ENCODE results near the gene HYI.
"Not testable (repeated sequence)": the region's sequence is repeated elsewhere in the genome, so short reads cannot be mapped to it uniquely, and the experiment has no call there.

Gene HYI

DNA sequence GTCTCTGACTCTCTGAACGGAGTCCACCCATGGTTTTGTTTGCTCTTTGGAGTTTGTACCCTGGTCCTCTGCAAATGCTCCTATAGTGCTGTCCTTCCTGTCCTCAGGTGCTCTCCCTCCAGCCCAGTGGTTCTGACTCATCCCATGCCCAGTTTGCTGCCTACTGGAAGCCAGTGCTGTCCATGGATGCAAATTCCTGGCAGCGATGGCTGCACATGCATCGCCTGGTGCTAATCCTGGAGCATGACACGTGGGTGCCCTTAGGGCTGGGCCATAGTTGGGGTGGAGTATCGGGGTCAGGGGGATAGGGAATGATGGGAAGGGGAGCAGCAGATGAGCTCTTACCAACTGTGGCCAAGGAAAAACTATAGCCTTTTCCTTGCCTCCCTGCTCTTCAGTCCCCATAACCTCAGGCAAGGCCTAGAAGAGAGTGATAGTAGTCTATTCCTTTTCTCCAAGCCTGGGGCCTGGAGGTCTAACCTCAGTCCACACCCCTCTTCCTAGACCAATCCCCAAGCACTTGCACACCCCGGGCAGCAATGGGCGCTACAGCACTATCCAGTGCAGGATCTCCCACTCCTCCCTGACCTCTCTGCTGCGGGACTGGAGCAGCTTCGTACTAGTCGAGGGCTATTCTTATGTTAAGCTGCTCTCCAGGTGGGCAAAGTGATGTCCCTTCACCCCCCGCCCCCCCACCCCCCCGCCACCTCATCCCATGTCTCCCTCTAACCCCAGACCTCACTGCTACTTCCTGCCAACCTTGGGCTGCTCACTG, 31.6 kb downstream of the HYI start:
- FAIRE-seq (no peak), DNase-seq (ENCODE audit: insufficient read length, low spot score) (no peak)
- no peak for TF ChIP-seq PAX5 (IDR thresholded peaks at IDR 0.05; ENCODE audit: insufficient read depth, low read length, severe bottlenecking)
- TF ChIP-seq SPI1 (IDR thresholded peaks at IDR 0.05; ENCODE audit: low read depth, low read length) = no peak
- TF ChIP-seq POU2F2 (IDR thresholded peaks at IDR 0.05; ENCODE audit: low read depth, low read length) = no peak

DNA sequence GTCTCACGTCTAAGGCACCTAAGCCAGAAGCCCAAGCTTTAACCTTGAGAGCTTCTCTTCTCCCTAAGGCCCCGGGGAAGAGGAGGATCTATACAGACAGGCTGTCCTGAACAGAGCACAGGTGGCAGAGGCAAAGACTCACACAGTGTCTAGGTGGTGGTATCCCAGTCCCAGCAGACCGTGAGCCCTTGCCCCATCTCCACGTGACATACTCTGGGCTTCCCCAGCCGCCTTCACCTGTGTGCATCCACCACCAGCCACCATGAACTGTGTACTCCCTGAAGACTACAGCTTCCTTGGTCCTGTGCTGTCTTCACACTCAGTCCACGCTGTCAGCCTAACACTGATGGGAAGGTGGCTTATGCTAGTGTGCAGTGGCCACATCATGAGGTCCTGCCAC, 32.3 kb downstream of the HYI start:
- FAIRE-seq = no peak
- TF ChIP-seq POLR2AphosphoS5 (IDR thresholded peaks at IDR 0.05; ENCODE audit: low read depth, low read length) = no peak
- TF ChIP-seq POLR2A (IDR thresholded peaks at IDR 0.05; ENCODE audit: low read depth, low read length) = no peak
- no peak for TF ChIP-seq SPI1 (IDR thresholded peaks at IDR 0.05; ENCODE audit: low read depth, low read length)
- no peak for TF ChIP-seq POU2F2 (IDR thresholded peaks at IDR 0.05; ENCODE audit: low read depth, low read length)
- TF ChIP-seq PAX5 (IDR thresholded peaks at IDR 0.05; ENCODE audit: insufficient read depth, low read length, severe bottlenecking) = no peak
- no peak for TF ChIP-seq TAF1 (IDR thresholded peaks at IDR 0.05; ENCODE audit: low read depth, low read length)

DNA sequence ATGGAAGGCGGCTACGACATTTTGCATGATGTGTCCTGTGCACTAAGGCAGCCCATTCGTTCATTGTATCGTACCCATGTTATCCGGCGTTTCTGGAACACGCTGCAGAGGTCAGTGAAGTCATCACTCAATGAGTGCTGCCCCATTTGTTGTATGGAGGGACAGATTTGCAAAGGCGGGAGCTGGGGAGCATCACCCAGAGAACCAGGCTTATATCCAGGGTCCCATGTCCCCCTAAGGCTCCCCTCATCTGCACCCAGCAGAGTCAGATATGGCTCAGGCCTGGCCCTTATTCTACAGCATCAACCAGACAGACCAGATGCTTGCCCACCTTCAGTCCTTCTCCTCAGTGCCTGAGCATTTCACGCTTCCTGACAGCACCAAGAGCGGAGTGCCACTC, 32.9 kb downstream of the HYI start:
- no peak for FAIRE-seq
- DNase-seq (ENCODE audit: insufficient read length, low spot score) = no peak

More for the DNA sequence above, 32.3 kb downstream of the HYI start:
- DNase-seq (ENCODE audit: insufficient read length, low spot score) = no peak

DNA sequence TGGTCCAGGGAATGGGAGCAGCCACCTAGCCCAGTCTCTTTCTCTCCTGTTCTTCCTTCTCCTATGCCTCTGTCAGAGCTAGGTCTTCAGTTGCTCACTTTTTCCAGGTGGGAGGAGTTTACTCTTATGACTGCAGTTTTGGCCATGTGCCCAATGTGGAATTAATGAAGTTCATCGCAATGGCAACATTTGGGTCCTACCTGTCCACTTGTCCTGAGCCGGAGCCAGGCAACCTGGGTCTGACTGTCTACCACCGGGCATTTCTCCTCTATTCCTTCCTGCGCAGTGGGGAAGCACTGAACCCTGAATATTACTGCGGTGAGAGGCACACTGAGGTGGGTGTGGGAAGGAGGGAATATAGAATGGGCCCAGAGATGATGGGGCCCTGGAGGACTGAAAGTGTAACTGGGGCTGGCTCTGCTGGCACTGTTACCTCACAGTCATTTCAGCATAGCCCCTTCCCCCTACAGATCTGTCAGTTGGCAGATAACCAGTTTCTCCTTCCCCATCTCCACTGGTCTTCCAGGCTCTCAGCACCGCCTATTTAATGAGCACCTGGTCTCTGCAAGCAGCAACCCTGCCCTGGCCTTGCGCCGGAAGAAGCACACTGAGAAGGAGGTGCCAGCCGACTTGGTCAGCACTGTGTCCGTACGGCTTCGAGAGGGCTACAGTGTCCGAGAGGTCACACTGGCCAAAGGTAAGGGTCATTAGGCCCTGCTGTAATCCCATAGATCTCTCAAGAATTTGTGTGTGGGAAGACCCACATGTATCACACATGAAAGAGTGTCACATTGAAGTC, 33.9 kb downstream of the HYI start:
- no peak for FAIRE-seq
- TF ChIP-seq POLR2A (IDR thresholded peaks at IDR 0.05; ENCODE audit: low read depth, low read length) (no peak), POLR2AphosphoS5 (IDR thresholded peaks at IDR 0.05; ENCODE audit: low read depth, low read length) (no peak), PAX5 (IDR thresholded peaks at IDR 0.05; ENCODE audit: insufficient read depth, low read length, severe bottlenecking) (no peak), SPI1 (IDR thresholded peaks at IDR 0.05; ENCODE audit: low read depth, low read length) (no peak), TAF1 (IDR thresholded peaks at IDR 0.05; ENCODE audit: low read depth, low read length) (no peak), POU2F2 (IDR thresholded peaks at IDR 0.05; ENCODE audit: low read depth, low read length) (no peak)
- DNase-seq (ENCODE audit: insufficient read length, low spot score) = no peak

More for the DNA sequence above, 32.9 kb downstream of the HYI start:
- no peak for TF ChIP-seq POU2F2 (IDR thresholded peaks at IDR 0.05; ENCODE audit: low read depth, low read length)
- no peak for TF ChIP-seq POLR2A (IDR thresholded peaks at IDR 0.05; ENCODE audit: low read depth, low read length)
- no peak for TF ChIP-seq PAX5 (IDR thresholded peaks at IDR 0.05; ENCODE audit: insufficient read depth, low read length, severe bottlenecking)
- TF ChIP-seq POLR2AphosphoS5 (IDR thresholded peaks at IDR 0.05; ENCODE audit: low read depth, low read length) = no peak
- TF ChIP-seq TAF1 (IDR thresholded peaks at IDR 0.05; ENCODE audit: low read depth, low read length) = no peak
- TF ChIP-seq SPI1 (IDR thresholded peaks at IDR 0.05; ENCODE audit: low read depth, low read length) = no peak

DNA sequence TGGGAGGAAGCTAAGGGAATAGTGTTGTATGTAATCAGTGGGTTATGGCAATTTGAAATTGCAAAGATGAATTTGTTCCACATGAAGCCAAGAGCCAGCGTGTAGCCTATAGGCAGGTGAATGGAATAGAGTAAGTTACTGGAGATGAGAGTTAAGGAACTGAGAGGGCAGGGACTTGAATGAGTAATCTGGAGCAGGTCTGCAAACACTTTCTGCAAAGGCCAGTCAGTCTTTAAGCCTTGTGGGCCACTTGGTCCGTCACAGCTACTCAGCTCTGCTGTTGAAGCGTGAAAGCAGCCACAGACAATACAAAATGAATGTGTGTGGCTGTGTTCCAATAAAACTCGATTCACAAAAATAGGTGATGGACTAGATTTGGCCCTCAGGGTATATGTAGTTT, 34.9 kb downstream of the HYI start:
- no peak for FAIRE-seq
- TF ChIP-seq POLR2AphosphoS5 (IDR thresholded peaks at IDR 0.05; ENCODE audit: low read depth, low read length) = no peak
- TF ChIP-seq PAX5 (IDR thresholded peaks at IDR 0.05; ENCODE audit: insufficient read depth, low read length, severe bottlenecking) = no peak
- TF ChIP-seq POU2F2 (IDR thresholded peaks at IDR 0.05; ENCODE audit: low read depth, low read length) = no peak
- peak; percentile 56; the same call in 1 of the 2 replicates for TF ChIP-seq SPI1 (IDR thresholded peaks at IDR 0.05; ENCODE audit: low read depth, low read length)
- no peak for DNase-seq (ENCODE audit: insufficient read length, low spot score)

DNA sequence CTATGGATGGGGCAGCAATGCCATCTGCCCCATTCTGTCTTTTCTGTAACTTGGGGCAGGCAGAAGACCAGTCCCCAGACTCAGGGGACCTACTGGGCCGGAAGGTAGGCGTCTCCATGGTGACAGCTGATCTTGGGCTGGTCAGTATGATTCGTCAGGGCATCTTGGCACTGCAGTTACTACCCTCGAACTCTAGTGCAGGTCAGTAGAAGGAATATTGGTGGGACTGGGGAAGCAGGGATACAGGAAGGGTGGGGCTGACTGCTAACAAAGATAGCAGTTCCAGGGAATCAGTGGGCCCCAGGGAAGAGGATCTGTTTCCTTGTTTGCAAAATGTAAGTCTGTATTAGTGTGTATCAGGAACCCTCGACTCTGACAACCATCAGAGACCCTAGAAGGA, 37.8 kb downstream of the HYI start:
- FAIRE-seq (no peak), DNase-seq (ENCODE audit: insufficient read length, low spot score) (no peak)
- TF ChIP-seq SPI1 (IDR thresholded peaks at IDR 0.05; ENCODE audit: low read depth, low read length) (no peak), TAF1 (IDR thresholded peaks at IDR 0.05; ENCODE audit: low read depth, low read length) (no peak), POU2F2 (IDR thresholded peaks at IDR 0.05; ENCODE audit: low read depth, low read length) (no peak), PAX5 (IDR thresholded peaks at IDR 0.05; ENCODE audit: insufficient read depth, low read length, severe bottlenecking) (no peak), POLR2A (IDR thresholded peaks at IDR 0.05; ENCODE audit: low read depth, low read length) (no peak)

DNA sequence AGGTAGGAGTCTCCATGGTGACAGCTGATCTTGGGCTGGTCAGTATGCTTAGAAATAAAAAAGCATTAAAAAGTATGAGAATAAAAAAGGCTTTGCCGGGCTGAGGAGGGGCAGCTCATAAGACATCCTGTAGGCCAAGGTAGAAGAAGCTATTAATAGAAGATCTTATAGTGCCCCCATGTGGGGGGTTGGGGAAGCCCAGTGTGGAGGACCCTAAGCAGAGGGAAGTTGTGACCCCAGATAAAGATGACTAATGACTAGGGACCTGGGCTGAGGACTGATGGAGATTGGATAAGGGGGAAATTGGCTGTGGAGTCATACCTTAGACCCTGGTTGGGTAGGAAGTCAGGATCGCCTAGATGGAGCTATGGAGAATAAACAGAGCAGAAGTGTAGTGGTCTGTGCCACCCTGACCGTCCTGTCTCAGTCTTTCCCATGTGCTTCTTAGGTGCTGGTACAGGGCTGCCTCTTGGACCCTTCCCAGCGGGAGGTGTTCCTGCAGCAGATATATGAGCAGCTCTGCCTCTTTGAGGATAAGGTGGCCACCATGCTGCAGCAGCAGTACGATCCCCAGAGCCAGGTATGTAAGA, 39.0 kb downstream of the HYI start:
- TF ChIP-seq PAX5 (IDR thresholded peaks at IDR 0.05; ENCODE audit: insufficient read depth, low read length, severe bottlenecking) (no peak), POU2F2 (IDR thresholded peaks at IDR 0.05; ENCODE audit: low read depth, low read length) (no peak), POLR2A (IDR thresholded peaks at IDR 0.05; ENCODE audit: low read depth, low read length) (no peak), SPI1 (IDR thresholded peaks at IDR 0.05; ENCODE audit: low read depth, low read length) (no peak), TAF1 (IDR thresholded peaks at IDR 0.05; ENCODE audit: low read depth, low read length) (no peak), POLR2AphosphoS5 (IDR thresholded peaks at IDR 0.05; ENCODE audit: low read depth, low read length) (no peak)
- no peak for DNase-seq (ENCODE audit: insufficient read length, low spot score)
- FAIRE-seq = no peak

DNA sequence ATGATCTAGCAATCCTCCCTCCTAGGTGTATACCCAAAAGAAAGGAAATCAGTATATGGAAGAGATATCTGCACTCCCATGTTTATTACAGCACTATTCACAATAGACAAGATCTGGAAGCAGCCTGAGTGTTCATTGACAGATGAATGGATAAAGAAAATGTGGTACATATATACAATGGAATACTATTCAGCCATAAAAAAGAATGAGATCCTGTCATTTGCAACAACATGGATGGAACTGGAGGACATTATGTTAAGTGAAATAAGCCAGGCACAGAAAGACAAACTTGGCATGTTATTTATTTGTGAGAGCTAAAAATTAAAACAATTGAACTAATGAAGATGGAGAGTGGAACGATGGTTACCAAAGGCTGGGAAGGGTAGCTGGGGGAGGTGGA, 40.3 kb downstream of the HYI start:
- FAIRE-seq = not testable (repeated sequence)

DNA sequence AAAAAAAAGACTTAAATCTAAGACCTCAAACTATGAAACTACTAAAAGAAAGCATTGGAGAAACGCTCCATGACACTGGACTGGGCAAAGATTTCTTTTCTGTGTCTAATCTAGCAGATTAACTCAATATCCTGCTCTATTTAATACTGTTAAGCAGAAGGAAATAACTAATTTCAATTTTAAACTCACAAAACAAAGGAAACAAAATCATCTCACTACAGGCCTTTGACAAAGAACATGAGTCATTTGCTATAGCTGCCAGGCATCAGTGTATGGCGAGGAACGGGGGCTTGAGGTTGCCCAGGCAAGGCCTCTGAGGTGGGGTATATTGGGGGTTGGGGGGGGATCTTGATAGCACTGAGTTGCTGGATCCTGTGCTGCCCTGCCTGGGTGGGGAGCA, 43.2 kb downstream of the HYI start:
- TF ChIP-seq PAX5 (IDR thresholded peaks at IDR 0.05; ENCODE audit: insufficient read depth, low read length, severe bottlenecking) (no peak), POLR2AphosphoS5 (IDR thresholded peaks at IDR 0.05; ENCODE audit: low read depth, low read length) (no peak), SPI1 (IDR thresholded peaks at IDR 0.05; ENCODE audit: low read depth, low read length) (no peak), TAF1 (IDR thresholded peaks at IDR 0.05; ENCODE audit: low read depth, low read length) (no peak), POU2F2 (IDR thresholded peaks at IDR 0.05; ENCODE audit: low read depth, low read length) (no peak), POLR2A (IDR thresholded peaks at IDR 0.05; ENCODE audit: low read depth, low read length) (no peak)
- FAIRE-seq = no peak
- DNase-seq (ENCODE audit: insufficient read length, low spot score) = no peak

More for the DNA sequence above, 40.3 kb downstream of the HYI start:
- DNase-seq (ENCODE audit: insufficient read length, low spot score) = not testable (repeated sequence)

All from GM12891 (cell line).